ENCODE results near the gene FCER2. TPM values are rescaled to one million over a fixed set of nuclear protein-coding genes. Genes with fewer than 3 reads are reported as not detected.

Gene FCER2
- total and polyA plus RNA-seq, 7 donors = 0.06 to 0.54 (median 0.22) TPM; not detected in 3

DNA sequence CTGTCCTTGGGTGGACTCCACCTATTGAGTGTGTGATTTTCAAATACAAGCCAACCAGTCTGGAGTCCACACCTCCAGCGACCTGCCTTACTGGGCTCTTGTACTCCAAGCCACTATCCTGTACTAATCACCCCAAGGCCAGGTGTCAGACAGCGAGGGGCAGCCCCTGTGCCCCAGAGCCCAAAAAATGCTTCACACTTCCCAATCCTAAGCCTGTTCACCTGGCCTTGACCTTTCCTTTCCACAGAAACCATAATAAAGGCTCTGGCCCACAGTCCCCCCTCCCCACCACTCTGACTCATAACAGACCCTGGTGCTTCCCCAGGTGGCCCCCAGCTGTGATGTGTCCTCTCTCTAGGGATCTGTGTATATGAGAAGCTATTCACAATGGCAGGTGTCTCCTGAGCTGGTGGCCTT is 41.5 kb upstream of the FCER2 start:
- ATAC-seq (no peak), DNase-seq (no peak)
- Histone ChIP-seq H3K9me3 (no peaks in the 10 kb centered on the region), H3K4me1 (no peaks in the 10 kb centered on the region), H3K27me3 (ENCODE audit: insufficient read depth in 3 of 3, low read length in 2 of 3) (no peaks in the 10 kb centered on the region), H3K27ac (no peak overlapping the region), H3K36me3 (ENCODE audit: insufficient read depth in 1 of 2, low read depth in 1 of 2) (no peaks in the 10 kb centered on the region), H3K4me3 (no peak overlapping the region)
- intact Hi-C loops (cut with DNase I) = no loop called here
- 57 to 60% (median 58%) methylated on average over 2 of the region's 2 CpGs for WGBS, 3 donors
- TF ChIP-seq, protein P1, sequence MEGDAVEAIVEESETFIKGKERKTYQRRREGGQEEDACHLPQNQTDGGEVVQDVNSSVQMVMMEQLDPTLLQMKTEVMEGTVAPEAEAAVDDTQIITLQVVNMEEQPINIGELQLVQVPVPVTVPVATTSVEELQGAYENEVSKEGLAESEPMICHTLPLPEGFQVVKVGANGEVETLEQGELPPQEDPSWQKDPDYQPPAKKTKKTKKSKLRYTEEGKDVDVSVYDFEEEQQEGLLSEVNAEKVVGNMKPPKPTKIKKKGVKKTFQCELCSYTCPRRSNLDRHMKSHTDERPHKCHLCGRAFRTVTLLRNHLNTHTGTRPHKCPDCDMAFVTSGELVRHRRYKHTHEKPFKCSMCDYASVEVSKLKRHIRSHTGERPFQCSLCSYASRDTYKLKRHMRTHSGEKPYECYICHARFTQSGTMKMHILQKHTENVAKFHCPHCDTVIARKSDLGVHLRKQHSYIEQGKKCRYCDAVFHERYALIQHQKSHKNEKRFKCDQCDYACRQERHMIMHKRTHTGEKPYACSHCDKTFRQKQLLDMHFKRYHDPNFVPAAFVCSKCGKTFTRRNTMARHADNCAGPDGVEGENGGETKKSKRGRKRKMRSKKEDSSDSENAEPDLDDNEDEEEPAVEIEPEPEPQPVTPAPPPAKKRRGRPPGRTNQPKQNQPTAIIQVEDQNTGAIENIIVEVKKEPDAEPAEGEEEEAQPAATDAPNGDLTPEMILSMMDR (IDR thresholded peaks at IDR 0.05) = no peak

DNA sequence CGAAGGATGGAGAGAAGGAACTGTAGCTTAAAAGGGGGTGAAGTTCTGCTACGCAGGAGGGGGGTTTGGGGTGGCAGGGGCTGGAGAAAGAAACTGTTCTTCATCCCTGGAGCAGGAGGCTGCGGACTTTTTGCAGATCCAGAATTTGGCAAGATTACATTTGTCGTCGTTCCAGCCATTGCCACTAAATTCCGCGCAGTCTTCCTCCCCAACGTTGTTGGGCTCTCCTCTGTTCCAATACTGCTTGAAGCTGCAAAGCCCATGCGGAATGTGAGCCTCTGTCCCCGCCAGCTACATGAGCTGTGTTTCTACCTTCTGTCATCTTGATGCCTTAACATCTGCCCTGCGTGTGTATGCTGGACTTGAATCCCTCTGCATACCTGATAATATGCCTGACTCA is 41.1 kb upstream of the FCER2 start:
- intact Hi-C loops (cut with DNase I) = no loop called here
- TF ChIP-seq, protein P1 (IDR thresholded peaks at IDR 0.05) = no peak
- Histone ChIP-seq H3K4me3 (no peak overlapping the region), H3K36me3 (ENCODE audit: insufficient read depth in 1 of 2, low read depth in 1 of 2) (no peaks in the 10 kb centered on the region), H3K27ac (no peak overlapping the region), H3K9me3 (no peaks in the 10 kb centered on the region), H3K4me1 (no peaks in the 10 kb centered on the region), H3K27me3 (ENCODE audit: insufficient read depth in 3 of 3, low read length in 2 of 3) (no peaks in the 10 kb centered on the region)
- no peak for DNase-seq
- no peak for ATAC-seq
- WGBS, 3 donors = 61 to 70% (median 62%) methylated on average over 11 of the region's 11 CpGs

DNA sequence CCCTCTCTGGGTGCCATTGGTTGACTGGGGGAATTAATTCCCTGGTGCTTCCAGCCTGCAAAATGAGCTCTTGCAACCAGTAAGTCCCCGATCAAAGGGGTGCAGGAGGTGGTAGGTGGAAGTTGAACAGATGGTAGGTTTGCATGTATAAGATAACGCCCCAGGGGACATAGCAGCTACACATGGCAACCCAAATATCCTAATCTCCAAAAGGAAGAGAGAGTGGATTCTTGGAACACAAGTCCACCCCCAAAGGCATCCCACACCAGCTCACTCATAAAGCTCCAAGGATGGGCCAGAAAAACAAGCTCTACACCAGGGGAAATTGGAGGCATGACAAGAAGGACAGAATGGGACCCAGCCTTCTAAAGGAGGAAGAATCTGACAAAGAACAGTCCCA is 40.6 kb upstream of the FCER2 start:
- intact Hi-C loops (cut with DNase I) = no loop called here
- ATAC-seq (no peak), DNase-seq (no peak)
- Histone ChIP-seq H3K4me1 (no peaks in the 10 kb centered on the region), H3K27ac (no peak overlapping the region), H3K36me3 (ENCODE audit: insufficient read depth in 1 of 2, low read depth in 1 of 2) (no peaks in the 10 kb centered on the region), H3K4me3 (no peak overlapping the region), H3K27me3 (ENCODE audit: insufficient read depth in 3 of 3, low read length in 2 of 3) (no peaks in the 10 kb centered on the region), H3K9me3 (no peaks in the 10 kb centered on the region)
- 55 to 66% (median 63%) methylated on average over 2 of the region's 2 CpGs for WGBS, 3 donors
- TF ChIP-seq, protein P1 (IDR thresholded peaks at IDR 0.05) = no peak

DNA sequence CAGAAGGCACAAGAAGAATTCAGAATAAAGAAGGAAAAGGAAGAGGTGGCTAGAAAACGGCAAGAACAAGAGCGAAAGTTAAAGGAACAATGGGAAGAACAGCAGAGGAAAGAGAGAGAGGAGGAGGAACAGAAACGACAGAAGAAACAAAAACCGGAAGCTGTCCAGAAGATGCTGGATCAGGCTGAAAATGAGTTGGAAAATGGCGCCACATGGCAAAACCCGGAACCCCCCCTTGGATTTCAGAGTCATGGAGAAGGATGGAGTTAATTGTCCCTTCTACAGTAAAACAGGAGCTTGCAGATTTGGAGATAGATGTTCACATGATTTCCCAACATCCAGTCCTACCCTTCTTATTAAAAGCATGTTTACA is 38.7 kb upstream of the FCER2 start:
- H3K36me3 ChIP-seq (ENCODE audit: insufficient read depth in 1 of 2, low read depth in 1 of 2) = no peaks in the 10 kb centered on the region
- no peak overlapping the region for H3K27ac ChIP-seq
- H3K9me3 ChIP-seq = no peaks in the 10 kb centered on the region
- intact Hi-C loops (cut with DNase I) = no loop called here
- H3K4me3 ChIP-seq = no peak overlapping the region
- 74 to 78% (median 76%) methylated on average over 6 of the region's 6 CpGs for WGBS, 3 donors
- DNase-seq = no peak
- no peaks in the 10 kb centered on the region for H3K4me1 ChIP-seq
- TF ChIP-seq, protein P1 (IDR thresholded peaks at IDR 0.05) = no peak
- ATAC-seq = no peak
- peaks cover 0 to under 1% (median 0%) of the 10 kb centered on the region in 3 donors for H3K27me3 ChIP-seq (ENCODE audit: insufficient read depth in 3 of 3, low read length in 2 of 3)

Data from psoas muscle (tissue), 8 donors.